Measurements from ENCODE around the gene EML4. TPM values are rescaled to one million over a fixed set of nuclear protein-coding genes. Genes with fewer than 3 reads are reported as not detected.
A peak's percentile ranks its signal among the peaks of the same experiment; 100 is the strongest.

Gene EML4
- total and polyA plus RNA-seq, 7 experiments from 2014 or later, result 64.9 to 167 (median 141) TPM

DNA sequence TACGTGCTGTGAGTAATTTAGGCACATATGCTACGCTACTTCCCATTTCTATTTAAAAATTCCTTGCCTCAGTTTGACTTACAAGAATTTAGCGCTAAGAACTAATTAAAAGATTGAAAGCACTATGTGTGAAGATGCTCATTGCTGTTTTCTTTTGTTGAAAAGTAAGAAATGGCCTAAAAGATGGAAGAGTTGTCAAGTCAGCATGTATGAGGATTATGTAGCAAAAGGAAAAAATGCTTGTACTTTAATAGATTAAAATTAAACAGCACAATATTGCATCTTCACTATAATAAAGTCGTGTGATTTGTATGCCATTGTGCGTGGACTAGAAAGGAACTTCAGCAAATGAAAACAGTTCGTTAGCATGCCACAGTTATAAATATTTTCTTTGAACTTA lies 114.9 kb downstream of the EML4 start:
- no peak for ATAC-seq

DNA sequence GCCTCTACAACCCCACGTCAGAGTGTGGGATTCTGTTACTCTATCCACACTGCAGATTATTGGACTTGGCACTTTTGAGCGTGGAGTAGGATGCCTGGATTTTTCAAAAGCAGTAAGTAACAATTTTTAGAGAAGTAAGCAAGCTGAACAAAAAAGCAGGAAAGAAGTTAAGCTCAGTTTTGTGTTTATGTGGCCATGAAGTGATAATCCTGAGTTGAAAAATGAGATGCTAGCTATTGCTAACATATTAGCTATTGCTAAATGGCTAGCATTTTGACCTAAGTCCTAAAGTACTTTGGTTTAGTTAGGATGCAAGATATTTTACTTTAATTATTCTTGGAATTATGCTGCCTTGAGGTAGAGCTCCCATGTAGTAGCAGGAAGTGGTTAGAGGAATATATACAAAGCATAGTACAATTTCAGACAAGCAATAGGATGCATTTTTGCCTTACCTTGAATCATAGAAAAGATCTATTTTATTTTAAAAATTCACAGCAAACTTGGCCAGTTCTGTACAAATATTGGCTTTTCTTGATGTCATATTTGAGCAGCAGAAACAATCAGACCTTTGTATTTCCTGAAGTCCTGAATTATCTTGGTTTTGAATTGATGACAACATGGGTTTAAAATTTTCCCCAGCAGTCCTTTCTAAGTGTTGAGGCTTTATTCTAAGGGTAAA lies 117.3 kb downstream of the EML4 start:
- Histone ChIP-seq H3K27ac (ENCODE audit: low read depth, low read length) (no peak overlapping the region), H3K27me3 (ENCODE audit: control insufficient read depth in 2 of 2, insufficient read depth in 2 of 2, low read length in 2 of 2) (no peaks in the 10 kb centered on the region), H3K9me3 (ENCODE audit: control insufficient read depth in 2 of 3, low read length in 3 of 3) (no peaks in the 10 kb centered on the region), H3K36me3 (ENCODE audit: control insufficient read depth in 2 of 3, insufficient read depth in 3 of 3, low read length in 3 of 3) (peaks cover 12 to 47% (median 25%) of the 10 kb centered on the region in 3 experiments), H3K4me3 (ENCODE audit: low read length) (no peak overlapping the region), H3K4me1 (ENCODE audit: control insufficient read depth in 2 of 2, insufficient read depth in 2 of 2, low read length in 2 of 2) (peaks cover 6 to 8% of the 10 kb centered on the region in 2 donors)
- DNase-seq, result no peak
- H3K9me3 Mint-ChIP-seq, result no peaks in the 10 kb centered on the region
- POLR2A ChIA-PET, result interaction anchor here (0.6 kb wide), 1 partner anchor 159 kb away, joined by 4 read pairs; no protein-coding TSS in a partner anchor
- H3K27ac Mint-ChIP-seq, result peak overlapping the region in 8 of 9 donors; percentile 5 to 91 (median 76)
- intact Hi-C loops (cut with micrococcal nuclease), result loop anchor here in 1 of 2 donors (2.0 kb wide), 1 partner anchor 74 kb away; the partner anchor contains the start of gene COX7A2L
- H3K4me3 Mint-ChIP-seq, result no peak overlapping the region
- no peak for ATAC-seq
- peaks cover 12 to 54% (median 48%) of the 10 kb centered on the region in 5 donors for H3K36me3 Mint-ChIP-seq
- no peaks in the 10 kb centered on the region for H3K27me3 Mint-ChIP-seq
- peaks cover 6 to 41% (median 20%) of the 10 kb centered on the region in 7 donors for H3K4me1 Mint-ChIP-seq
- CTCF ChIA-PET, result interaction anchor here (0.6 to 1.3 kb wide), 3 partner anchors 190 to 1256 kb away, joined by 3 to 7 read pairs (median 4); no protein-coding TSS in a partner anchor

More for the DNA sequence above, 114.9 kb downstream of the EML4 start:
- Histone ChIP-seq H3K27ac (ENCODE audit: low read depth, low read length) (no peak overlapping the region), H3K9me3 (ENCODE audit: control insufficient read depth in 2 of 3, low read length in 3 of 3) (no peaks in the 10 kb centered on the region), H3K36me3 (ENCODE audit: control insufficient read depth in 2 of 3, insufficient read depth in 3 of 3, low read length in 3 of 3) (peaks cover 19 to 51% (median 19%) of the 10 kb centered on the region in 3 experiments), H3K4me1 (ENCODE audit: control insufficient read depth in 2 of 2, insufficient read depth in 2 of 2, low read length in 2 of 2) (peaks cover 6 to 8% of the 10 kb centered on the region in 2 donors), H3K27me3 (ENCODE audit: control insufficient read depth in 2 of 2, insufficient read depth in 2 of 2, low read length in 2 of 2) (no peaks in the 10 kb centered on the region), H3K4me3 (ENCODE audit: low read length) (no peak overlapping the region)
- CTCF ChIA-PET, result interaction anchor here (1.5 kb wide), 1 partner anchor 45 kb away, joined by 3 read pairs; no protein-coding TSS in a partner anchor
- peaks cover 5 to 47% (median 37%) of the 10 kb centered on the region in 5 donors for H3K36me3 Mint-ChIP-seq
- POLR2A ChIA-PET, result interaction anchor here (0.6 kb wide), 1 partner anchor 43 kb away, joined by 4 read pairs; no protein-coding TSS in a partner anchor
- H3K27ac Mint-ChIP-seq, result peak overlapping the region in 2 of 9 donors; percentile 15 to 32
- no peak for DNase-seq
- H3K4me3 Mint-ChIP-seq, result no peak overlapping the region
- H3K4me1 Mint-ChIP-seq, result peaks cover 6 to 35% (median 16%) of the 10 kb centered on the region in 7 donors
- peaks cover 0 to 2% (median 0%) of the 10 kb centered on the region in 11 donors for H3K9me3 Mint-ChIP-seq
- H3K27me3 Mint-ChIP-seq, result no peaks in the 10 kb centered on the region
- intact Hi-C loops (cut with micrococcal nuclease), result no loop called here

DNA sequence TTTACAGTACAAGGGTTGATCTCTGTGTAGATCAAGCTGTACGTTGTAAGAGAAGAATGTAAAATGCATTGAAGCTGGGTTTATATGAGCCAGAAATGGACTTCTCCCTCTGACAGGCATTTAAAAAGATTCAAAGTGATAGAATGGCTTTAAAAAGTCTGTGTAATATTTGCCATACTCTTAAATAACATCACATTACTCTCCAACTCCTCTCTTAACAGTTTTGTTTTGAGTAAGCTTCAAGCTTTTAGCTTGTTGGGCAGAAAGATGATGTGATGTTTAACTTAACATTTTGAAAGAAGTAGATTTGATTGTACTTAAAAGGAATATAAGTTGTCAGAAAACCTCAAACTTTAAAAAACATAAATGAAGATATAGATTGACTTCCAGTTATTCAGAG lies 119.7 kb downstream of the EML4 start:
- H3K27ac Mint-ChIP-seq, result peak overlapping the region in 4 of 9 donors; percentile 13 to 70 (median 54)

DNA sequence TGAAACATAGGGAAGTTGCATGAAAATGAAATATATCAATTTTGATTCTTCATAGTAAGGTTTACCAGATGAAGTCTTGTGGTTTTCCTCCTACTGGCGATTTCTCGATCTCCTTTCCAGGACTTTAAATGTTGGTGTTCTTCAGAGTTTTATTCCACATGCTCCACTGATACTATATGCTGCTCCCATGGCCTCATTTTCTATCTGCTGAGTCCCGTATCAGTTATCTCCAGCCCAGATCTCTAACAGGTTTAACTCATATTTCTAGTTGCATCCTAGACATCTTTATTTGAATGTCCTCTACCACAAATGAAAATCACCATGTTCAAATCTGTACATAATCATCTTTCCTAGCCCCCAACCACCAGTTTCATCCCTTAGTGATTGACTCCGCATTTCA lies 120.1 kb downstream of the EML4 start:
- H3K27me3 Mint-ChIP-seq, result no peaks in the 10 kb centered on the region
- Histone ChIP-seq H3K4me1 (ENCODE audit: control insufficient read depth in 2 of 2, insufficient read depth in 2 of 2, low read length in 2 of 2) (peaks cover 6 to 8% of the 10 kb centered on the region in 2 donors), H3K36me3 (ENCODE audit: control insufficient read depth in 2 of 3, insufficient read depth in 3 of 3, low read length in 3 of 3) (peaks cover 10 to 47% (median 22%) of the 10 kb centered on the region in 3 experiments), H3K27me3 (ENCODE audit: control insufficient read depth in 2 of 2, insufficient read depth in 2 of 2, low read length in 2 of 2) (no peaks in the 10 kb centered on the region), H3K4me3 (ENCODE audit: low read length) (no peak overlapping the region), H3K9me3 (ENCODE audit: control insufficient read depth in 2 of 3, low read length in 3 of 3) (no peaks in the 10 kb centered on the region), H3K27ac (ENCODE audit: low read depth, low read length) (no peak overlapping the region)
- peak overlapping the region; percentile 0 to 70 (median 19) for H3K27ac Mint-ChIP-seq
- ChIA-PET CTCF (no interaction called here), POLR2A (no interaction called here)
- no peak overlapping the region for H3K4me3 Mint-ChIP-seq
- ATAC-seq (no peak), DNase-seq (no peak)
- H3K9me3 Mint-ChIP-seq, result no peaks in the 10 kb centered on the region
- intact Hi-C loops (cut with micrococcal nuclease), result no loop called here
- peaks cover 7 to 54% (median 38%) of the 10 kb centered on the region in 5 donors for H3K36me3 Mint-ChIP-seq
- H3K4me1 Mint-ChIP-seq, result peaks cover 6 to 32% (median 20%) of the 10 kb centered on the region in 7 donors

More for the DNA sequence above, 119.7 kb downstream of the EML4 start:
- intact Hi-C loops (cut with micrococcal nuclease), result no loop called here
- Histone ChIP-seq H3K4me1 (ENCODE audit: control insufficient read depth in 2 of 2, insufficient read depth in 2 of 2, low read length in 2 of 2) (peaks cover 6 to 8% of the 10 kb centered on the region in 2 donors), H3K9me3 (ENCODE audit: control insufficient read depth in 2 of 3, low read length in 3 of 3) (no peaks in the 10 kb centered on the region), H3K36me3 (ENCODE audit: control insufficient read depth in 2 of 3, insufficient read depth in 3 of 3, low read length in 3 of 3) (peaks cover 13 to 50% (median 22%) of the 10 kb centered on the region in 3 experiments), H3K27me3 (ENCODE audit: control insufficient read depth in 2 of 2, insufficient read depth in 2 of 2, low read length in 2 of 2) (no peaks in the 10 kb centered on the region), H3K27ac (ENCODE audit: low read depth, low read length) (no peak overlapping the region), H3K4me3 (ENCODE audit: low read length) (no peak overlapping the region)
- no peak for DNase-seq
- peaks cover 6 to 36% (median 20%) of the 10 kb centered on the region in 7 donors for H3K4me1 Mint-ChIP-seq
- ATAC-seq, result no peak
- H3K9me3 Mint-ChIP-seq, result no peaks in the 10 kb centered on the region
- H3K27me3 Mint-ChIP-seq, result no peaks in the 10 kb centered on the region
- H3K4me3 Mint-ChIP-seq, result no peak overlapping the region
- CTCF ChIA-PET, result no interaction called here
- POLR2A ChIA-PET, result interaction anchor here (0.6 kb wide), 1 partner anchor 14 kb away, joined by 3 read pairs; no protein-coding TSS in a partner anchor
- peaks cover 7 to 55% (median 41%) of the 10 kb centered on the region in 5 donors for H3K36me3 Mint-ChIP-seq

DNA sequence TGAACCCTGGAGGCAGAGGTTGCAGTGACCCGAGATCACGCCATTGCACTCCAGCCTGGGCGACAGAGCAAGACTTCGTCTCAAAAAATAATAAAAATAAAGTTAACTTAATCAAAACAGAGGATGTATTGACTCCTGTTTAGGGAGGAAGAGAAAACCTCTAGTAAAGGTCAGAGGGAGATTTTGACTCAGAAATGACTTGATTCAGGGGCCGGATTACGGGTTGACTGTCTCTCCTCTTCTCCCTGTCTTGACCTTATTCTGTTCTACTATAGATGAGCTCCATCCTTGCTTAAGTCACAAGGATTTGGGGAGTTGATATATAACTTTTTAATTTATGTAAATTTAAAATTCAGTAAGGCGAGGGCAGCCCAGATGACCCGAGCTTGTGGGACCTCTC lies 120.9 kb downstream of the EML4 start:
- intact Hi-C loops (cut with micrococcal nuclease), result no loop called here
- Mint-ChIP-seq H3K27ac (no peak overlapping the region), H3K27me3 (no peaks in the 10 kb centered on the region), H3K36me3 (peaks cover 7 to 62% (median 42%) of the 10 kb centered on the region in 5 donors), H3K9me3 (no peaks in the 10 kb centered on the region), H3K4me3 (no peak overlapping the region), H3K4me1 (peaks cover 6 to 31% (median 23%) of the 10 kb centered on the region in 7 donors)
- no peaks in the 10 kb centered on the region for H3K9me3 ChIP-seq (ENCODE audit: control insufficient read depth in 2 of 3, low read length in 3 of 3)
- DNase-seq (no peak), ATAC-seq (no peak)
- H3K4me3 ChIP-seq (ENCODE audit: low read length), result no peak overlapping the region
- ChIA-PET POLR2A (no interaction called here), CTCF (interaction anchor here (0.6 to 1.2 kb wide), 2 partner anchors 10 to 19 kb away, joined by 4 read pairs; no protein-coding TSS in a partner anchor)
- no peak overlapping the region for H3K27ac ChIP-seq (ENCODE audit: low read depth, low read length)
- no peaks in the 10 kb centered on the region for H3K27me3 ChIP-seq (ENCODE audit: control insufficient read depth in 2 of 2, insufficient read depth in 2 of 2, low read length in 2 of 2)
- peaks cover 7 to 48% (median 22%) of the 10 kb centered on the region in 3 experiments for H3K36me3 ChIP-seq (ENCODE audit: control insufficient read depth in 2 of 3, insufficient read depth in 3 of 3, low read length in 3 of 3)
- H3K4me1 ChIP-seq (ENCODE audit: control insufficient read depth in 2 of 2, insufficient read depth in 2 of 2, low read length in 2 of 2), result peaks cover 6 to 8% of the 10 kb centered on the region in 2 donors

DNA sequence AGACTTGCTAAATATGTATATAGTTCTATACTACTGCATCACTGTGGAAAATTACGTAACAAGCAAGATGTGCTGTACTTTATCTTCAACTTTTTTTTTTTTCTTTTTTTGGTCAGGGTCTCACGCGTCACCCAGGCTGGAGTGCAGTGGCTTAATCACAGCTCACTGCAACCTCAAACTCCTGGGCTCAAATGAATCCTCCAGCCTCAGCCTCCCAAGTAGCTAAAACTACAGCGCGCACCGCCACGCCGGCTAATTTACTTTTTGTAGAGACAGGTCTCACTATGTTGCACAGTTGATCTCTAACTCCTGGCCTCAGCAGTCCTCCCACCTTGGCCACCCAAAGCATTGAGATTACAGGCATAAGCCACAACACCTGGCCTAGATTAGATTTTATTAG lies 123.9 kb downstream of the EML4 start:
- H3K27ac Mint-ChIP-seq, result peak overlapping the region in 6 of 9 donors; percentile 5 to 66 (median 34)
- ChIA-PET CTCF (no interaction called here), POLR2A (interaction anchor here (0.6 kb wide), 1 partner anchor 18 kb away, joined by 3 read pairs; no protein-coding TSS in a partner anchor)
- no peaks in the 10 kb centered on the region for H3K27me3 Mint-ChIP-seq
- no peak overlapping the region for H3K4me3 Mint-ChIP-seq
- H3K27ac ChIP-seq (ENCODE audit: low read depth, low read length), result no peak overlapping the region
- H3K9me3 Mint-ChIP-seq, result peaks cover 0 to 5% (median 0%) of the 10 kb centered on the region in 11 donors
- peaks cover 15 to 44% (median 33%) of the 10 kb centered on the region in 7 donors for H3K4me1 Mint-ChIP-seq
- DNase-seq (no peak), ATAC-seq (no peak)
- no peaks in the 10 kb centered on the region for H3K27me3 ChIP-seq (ENCODE audit: control insufficient read depth in 2 of 2, insufficient read depth in 2 of 2, low read length in 2 of 2)
- H3K36me3 ChIP-seq (ENCODE audit: control insufficient read depth in 2 of 3, insufficient read depth in 3 of 3, low read length in 3 of 3), result peaks cover 4 to 55% (median 19%) of the 10 kb centered on the region in 3 experiments
- H3K4me1 ChIP-seq (ENCODE audit: control insufficient read depth in 2 of 2, insufficient read depth in 2 of 2, low read length in 2 of 2), result peaks cover 19 to 27% of the 10 kb centered on the region in 2 donors
- no peaks in the 10 kb centered on the region for H3K9me3 ChIP-seq (ENCODE audit: control insufficient read depth in 2 of 3, low read length in 3 of 3)
- intact Hi-C loops (cut with micrococcal nuclease), result no loop called here
- H3K36me3 Mint-ChIP-seq, result peaks cover 14 to 69% (median 56%) of the 10 kb centered on the region in 5 donors
- no peak overlapping the region for H3K4me3 ChIP-seq (ENCODE audit: low read length)
